Caco-2 (cell line): ENCODE data around the gene ZPBP. TPM values are rescaled to one million over a fixed set of nuclear protein-coding genes. Genes with fewer than 3 reads are reported as not detected.

ENCODE experiments used
- BruUV-seq: library from RNA; stranded (reverse); fragments of 400-500 nt; replicated peaks from 2 replicates; lab custom pipeline; 2021; lab: Mats Ljungman, UMichigan
- CTCF ChIA-PET: fragments of 300-600 bp; sonication (Branson Sonifier 250); formaldehyde crosslinking; loops from one replicate; lab custom pipeline; 2022; ENCODE audit warnings: antibody characterized with exemption; lab: Charles Lee
- POLR2A ChIA-PET: fragments of 300-600 bp; sonication (Branson Sonifier 250); formaldehyde crosslinking; loops from one replicate; lab custom pipeline; 2022; ENCODE audit warnings: antibody characterized with exemption; lab: Charles Lee
- DNase-seq, 2 experiments: peaks; one replicate each; pipeline versions ENCODE4 v3.0.0 to v3.0.0-alpha.2; 2020 to 2022
- H3K27me3 ChIP-seq: replicated peaks from 2 replicates; pipeline ENCODE4 v1.6.0; 2011; ENCODE audit warnings: low read length; ENCODE audit not compliant: control insufficient read depth, insufficient read depth
- H3K36me3 ChIP-seq: 2 replicates; pipeline ENCODE4 v1.5.1; 2011; ENCODE audit warnings: low read length; ENCODE audit not compliant: control insufficient read depth, insufficient read depth
- H3K4me1 ChIP-seq: fragments of 250-450 bp; sonication (Bioruptor Pico); 2 replicates; pipeline ENCODE4 v1.5.1; 2020; ENCODE audit warnings: mild to moderate bottlenecking
- H3K4me3 ChIP-seq: 2 replicates; pipeline ENCODE4 v1.5.1; 2011; ENCODE audit warnings: low read depth, mild to moderate bottlenecking, control low read depth, low read length
- H3K9me3 ChIP-seq: fragments of 250-450 bp; sonication (Bioruptor Pico); 2 replicates; pipeline ENCODE4 v1.5.1; 2020; ENCODE audit warnings: mild to moderate bottlenecking, moderate library complexity
- H3K27ac Mint-ChIP-seq: one replicate; pipeline ENCODE4 v1.8.0; 2022; ENCODE audit warnings: mixed read lengths; ENCODE audit not compliant: unreplicated experiment
- H3K27me3 Mint-ChIP-seq: one replicate; pipeline ENCODE4 v1.8.0; 2022; ENCODE audit warnings: mixed read lengths; ENCODE audit not compliant: insufficient read depth, unreplicated experiment
- H3K36me3 Mint-ChIP-seq: one replicate; pipeline ENCODE4 v1.8.0; 2022; ENCODE audit warnings: mild to moderate bottlenecking, mixed read lengths; ENCODE audit not compliant: insufficient read depth, unreplicated experiment
- H3K4me1 Mint-ChIP-seq: one replicate; pipeline ENCODE4 v1.8.0; 2022; ENCODE audit warnings: low read depth, mixed read lengths; ENCODE audit not compliant: unreplicated experiment
- H3K4me3 Mint-ChIP-seq: one replicate; pipeline ENCODE4 v1.8.0; 2022; ENCODE audit warnings: mild to moderate bottlenecking, moderate library complexity, mixed read lengths; ENCODE audit not compliant: unreplicated experiment
- H3K9me3 Mint-ChIP-seq: one replicate; pipeline ENCODE4 v1.8.0; 2022; ENCODE audit warnings: mixed read lengths; ENCODE audit not compliant: unreplicated experiment
- CTCF ChIP-seq, 2 experiments: fragments of 200-600 bp in 1 of 2; IDR thresholded peaks; 1 replicate in 1 of 2; 2 replicates in 1 of 2; pipeline versions ENCODE4 v1.5.1 to v1.8.0; 2011 to 2022; ENCODE audit warnings: antibody characterized with exemption in 1 of 2, control low read depth in 1 of 2, inconsistent platforms in 1 of 2, low read depth in 1 of 2, low read length in 1 of 2, mild to moderate bottlenecking in 1 of 2, moderate library complexity in 1 of 2; ENCODE audit not compliant: insufficient read depth in 1 of 2, severe bottlenecking in 1 of 2, unreplicated experiment in 1 of 2
- intact Hi-C: fragments of 100-400 bp; cut with micrococcal nuclease; formaldehyde crosslinking; loops from one replicate; pipeline ENCODE4 v1.10.0; 2022; ENCODE audit not compliant: unreplicated experiment
- total RNA-seq: library from RNA; stranded (reverse); gene quantifications from 2 replicates; pipeline ENCODE4 v1.2.3, GENCODE V29; 2022

ZPBP gene
- total RNA-seq, 1 experiment from 2014 or later, result not detected

- no peak overlapping the region for H3K27ac Mint-ChIP-seq
- H3K4me3 Mint-ChIP-seq, result no peak overlapping the region
- no peak overlapping the region for H3K4me3 ChIP-seq
- H3K27me3 Mint-ChIP-seq, result no peaks in the 10 kb centered on the region
- H3K4me1 ChIP-seq, result no peaks in the 10 kb centered on the region
- no peaks in the 10 kb centered on the region for H3K36me3 ChIP-seq
- H3K4me1 Mint-ChIP-seq, result no peaks in the 10 kb centered on the region
- TF ChIP-seq CTCF (IDR thresholded peaks at IDR 0.05; ENCODE audit: insufficient read depth in 1 of 2, low read depth in 1 of 2, low read length in 1 of 2, severe bottlenecking in 1 of 2, unreplicated experiment in 1 of 2), result no peak
- H3K9me3 ChIP-seq, result no peaks in the 10 kb centered on the region
- no peaks in the 10 kb centered on the region for H3K9me3 Mint-ChIP-seq
- no peak for DNase-seq
- ChIA-PET CTCF (no interaction called here), POLR2A (no interaction called here)
- intact Hi-C loops, result no loop called here
- no peaks in the 10 kb centered on the region for H3K27me3 ChIP-seq
- H3K36me3 Mint-ChIP-seq, result no peaks in the 10 kb centered on the region
- BruUV-seq, result no TSS peak
These were observed 56.0 kb downstream of the ZPBP start for GRCh38 chr7:50037086-50037485.

GRCh38 chr7:50022991-50023390 lies 70.1 kb downstream of the ZPBP start:
- ChIA-PET POLR2A (no interaction called here), CTCF (no interaction called here)
- DNase-seq, result no peak
- BruUV-seq, result no TSS peak
- Histone ChIP-seq H3K4me3 (no peak overlapping the region), H3K9me3 (no peaks in the 10 kb centered on the region), H3K36me3 (no peaks in the 10 kb centered on the region), H3K4me1 (no peaks in the 10 kb centered on the region), H3K27me3 (no peaks in the 10 kb centered on the region)
- peaks cover 5% of the 10 kb centered on the region for H3K27me3 Mint-ChIP-seq
- intact Hi-C loops, result no loop called here
- TF ChIP-seq CTCF (IDR thresholded peaks at IDR 0.05; ENCODE audit: insufficient read depth in 1 of 2, low read depth in 1 of 2, low read length in 1 of 2, severe bottlenecking in 1 of 2, unreplicated experiment in 1 of 2), result no peak
- H3K4me3 Mint-ChIP-seq, result no peak overlapping the region
- H3K27ac Mint-ChIP-seq, result no peak overlapping the region
- H3K4me1 Mint-ChIP-seq, result no peaks in the 10 kb centered on the region
- no peaks in the 10 kb centered on the region for H3K36me3 Mint-ChIP-seq
- no peaks in the 10 kb centered on the region for H3K9me3 Mint-ChIP-seq

GRCh38 chr7:50022451-50022850 lies 70.6 kb downstream of the ZPBP start:
- CTCF ChIA-PET, result no interaction called here
- H3K27me3 ChIP-seq, result no peaks in the 10 kb centered on the region
- no peak overlapping the region for H3K4me3 ChIP-seq
- DNase-seq, result no peak
- no peaks in the 10 kb centered on the region for H3K4me1 Mint-ChIP-seq
- H3K36me3 ChIP-seq, result no peaks in the 10 kb centered on the region
- H3K9me3 Mint-ChIP-seq, result no peaks in the 10 kb centered on the region
- H3K4me3 Mint-ChIP-seq, result no peak overlapping the region
- intact Hi-C loops, result no loop called here
- H3K36me3 Mint-ChIP-seq, result no peaks in the 10 kb centered on the region
- POLR2A ChIA-PET, result no interaction called here
- H3K4me1 ChIP-seq, result no peaks in the 10 kb centered on the region
- no peak overlapping the region for H3K27ac Mint-ChIP-seq
- TF ChIP-seq CTCF (IDR thresholded peaks at IDR 0.05; ENCODE audit: insufficient read depth in 1 of 2, low read depth in 1 of 2, low read length in 1 of 2, severe bottlenecking in 1 of 2, unreplicated experiment in 1 of 2), result no peak
- H3K27me3 Mint-ChIP-seq, result peaks cover 5% of the 10 kb centered on the region
- BruUV-seq, result no TSS peak
- H3K9me3 ChIP-seq, result no peaks in the 10 kb centered on the region
